Osteocyte (in vitro differentiated cells): ENCODE data around the gene TECPR1. TPM values are rescaled to one million over a fixed set of nuclear protein-coding genes. Genes with fewer than 3 reads are reported as not detected.

ENCODE experiments used
- DNase-seq: peaks from one replicate; pipeline ENCODE4 v3.0.0; 2021; ENCODE audit warnings: mixed read lengths; ENCODE audit not compliant: unreplicated experiment; ENCODE audit errors: extremely low spot score
- H3K27ac Mint-ChIP-seq: one replicate; pipeline ENCODE4 v1.8.0; 2021; ENCODE audit warnings: mild to moderate bottlenecking, mixed read lengths; ENCODE audit not compliant: unreplicated experiment
- H3K27me3 Mint-ChIP-seq: one replicate; pipeline ENCODE4 v1.8.0; 2021; ENCODE audit warnings: mixed read lengths; ENCODE audit not compliant: unreplicated experiment
- H3K36me3 Mint-ChIP-seq: one replicate; pipeline ENCODE4 v1.8.0; 2021; ENCODE audit warnings: mixed read lengths; ENCODE audit not compliant: unreplicated experiment
- H3K4me1 Mint-ChIP-seq: one replicate; pipeline ENCODE4 v1.8.0; 2021; ENCODE audit warnings: mixed read lengths; ENCODE audit not compliant: unreplicated experiment
- H3K4me3 Mint-ChIP-seq: one replicate; pipeline ENCODE4 v1.8.0; 2021; ENCODE audit warnings: mild to moderate bottlenecking, moderate library complexity, mixed read lengths; ENCODE audit not compliant: unreplicated experiment
- H3K9me3 Mint-ChIP-seq: one replicate; pipeline ENCODE4 v1.8.0; 2021; ENCODE audit warnings: mixed read lengths; ENCODE audit not compliant: unreplicated experiment
- CTCF ChIP-seq: fragments of 200-600 bp; sonication (generic); IDR thresholded peaks from 2 replicates; pipeline ENCODE4 v1.5.0; 2021; ENCODE audit warnings: antibody characterized with exemption, mild to moderate bottlenecking, moderate library complexity
- total RNA-seq: library from RNA; stranded (reverse); gene quantifications from 2 replicates; pipeline ENCODE4 v1.2.1, GENCODE V29; 2021

The TECPR1 gene
- total RNA-seq, 1 donor from 2014 or later, result 33.6 TPM

- no peaks in the 10 kb centered on the region for H3K4me1 Mint-ChIP-seq
- H3K4me3 Mint-ChIP-seq, result no peak overlapping the region
- H3K27me3 Mint-ChIP-seq, result no peaks in the 10 kb centered on the region
- TF ChIP-seq CTCF, result no peak
- no peak overlapping the region for H3K27ac Mint-ChIP-seq
- no peak for DNase-seq
- peaks cover 9% of the 10 kb centered on the region for H3K36me3 Mint-ChIP-seq
- H3K9me3 Mint-ChIP-seq, result no peaks in the 10 kb centered on the region
These were observed 24.1 kb downstream of the TECPR1 start for GRCh38 chr7:98227939-98228338.

- no peak for DNase-seq
- H3K27ac Mint-ChIP-seq, result no peak overlapping the region
- H3K36me3 Mint-ChIP-seq, result peaks cover 13% of the 10 kb centered on the region
- no peaks in the 10 kb centered on the region for H3K9me3 Mint-ChIP-seq
- H3K27me3 Mint-ChIP-seq, result no peaks in the 10 kb centered on the region
- TF ChIP-seq CTCF, result no peak
- H3K4me3 Mint-ChIP-seq, result no peak overlapping the region
- H3K4me1 Mint-ChIP-seq, result no peaks in the 10 kb centered on the region
These were observed 26.0 kb downstream of the TECPR1 start for GRCh38 chr7:98225913-98226614.

- DNase-seq, result no peak
- no peaks in the 10 kb centered on the region for H3K27me3 Mint-ChIP-seq
- peaks cover 13% of the 10 kb centered on the region for H3K36me3 Mint-ChIP-seq
These were observed 27.3 kb downstream of the TECPR1 start for GRCh38 chr7:98224701-98225181.

GRCh38 chr7:98223898-98224700 lies 27.9 kb downstream of the TECPR1 start:
- no peak for DNase-seq
- TF ChIP-seq CTCF, result no peak
- no peak overlapping the region for H3K27ac Mint-ChIP-seq
- peaks cover 3% of the 10 kb centered on the region for H3K4me1 Mint-ChIP-seq
- peaks cover 16% of the 10 kb centered on the region for H3K36me3 Mint-ChIP-seq
- peaks cover 2% of the 10 kb centered on the region for H3K9me3 Mint-ChIP-seq
- H3K27me3 Mint-ChIP-seq, result no peaks in the 10 kb centered on the region
- no peak overlapping the region for H3K4me3 Mint-ChIP-seq

More at GRCh38 chr7:98224701-98225181, 27.3 kb downstream of the TECPR1 start:
- no peak overlapping the region for H3K27ac Mint-ChIP-seq
- H3K4me1 Mint-ChIP-seq, result no peaks in the 10 kb centered on the region
- no peaks in the 10 kb centered on the region for H3K9me3 Mint-ChIP-seq
- no peak overlapping the region for H3K4me3 Mint-ChIP-seq
- TF ChIP-seq CTCF, result no peak

GRCh38 chr7:98223351-98223897 lies 28.6 kb downstream of the TECPR1 start:
- Mint-ChIP-seq H3K9me3 (peaks cover 7% of the 10 kb centered on the region), H3K27me3 (no peaks in the 10 kb centered on the region), H3K4me1 (peaks cover 10% of the 10 kb centered on the region), H3K27ac (no peak overlapping the region), H3K36me3 (peaks cover 23% of the 10 kb centered on the region), H3K4me3 (no peak overlapping the region)
- TF ChIP-seq CTCF, result no peak
- no peak for DNase-seq
